C4-2B (cell line): ENCODE results near the gene SEPTIN5.

Experiments
- H3K27ac ChIP-seq: fragments of 450-650 bp; 2 replicates; pipeline ENCODE4 v1.5.1; 2017
- CTCF ChIP-seq: fragments of 450-650 bp; conservative IDR thresholded peaks from 2 replicates; pipeline ENCODE4 v1.5.1; 2017; ENCODE audit warnings: mild to moderate bottlenecking
- ZFX ChIP-seq: fragments of 450-650 bp; IDR thresholded peaks from 2 replicates; pipeline ENCODE4 v1.6.1; 2017

The SEPTIN5 gene

GRCh38 chr22:19668748-19669147, 45.6 kb upstream of the SEPTIN5 start:
- no peak for TF ChIP-seq ZFX
- no peak for TF ChIP-seq CTCF
- no peak overlapping the region for H3K27ac ChIP-seq

- no peak overlapping the region for H3K27ac ChIP-seq
- no peak for TF ChIP-seq ZFX
Observed at GRCh38 chr22:19669570-19669969, 44.7 kb upstream of the SEPTIN5 start.

DNA sequence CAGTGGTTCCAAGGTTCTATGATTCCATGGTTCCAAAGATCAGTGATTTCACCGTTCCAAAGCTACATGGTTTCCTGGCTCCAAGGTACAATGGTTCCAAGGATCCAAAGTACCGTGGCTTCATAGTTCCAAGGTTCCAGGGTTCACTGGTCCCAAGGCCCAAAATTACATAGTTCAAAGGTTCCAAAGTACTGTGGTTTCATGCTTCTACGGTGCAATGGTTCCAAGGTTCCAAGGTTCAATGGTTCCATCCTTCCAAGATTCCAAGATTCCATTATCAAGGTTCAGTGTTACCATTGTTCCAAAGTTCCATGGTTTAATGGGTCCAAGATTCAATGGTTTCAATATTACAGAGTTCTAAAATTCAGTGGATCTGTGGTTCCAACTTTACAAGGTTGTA, 43.0 kb upstream of the SEPTIN5 start:
- TF ChIP-seq ZFX (no peak), CTCF (no peak)
- no peak overlapping the region for H3K27ac ChIP-seq

- no peak for TF ChIP-seq ZFX
- no peak for TF ChIP-seq CTCF
- H3K27ac ChIP-seq = no peak overlapping the region
Observed at GRCh38 chr22:19672054-19672776, 42.1 kb upstream of the SEPTIN5 start.

GRCh38 chr22:19673660-19674059, 40.6 kb upstream of the SEPTIN5 start:
- TF ChIP-seq ZFX (no peak), CTCF (no peak)
- H3K27ac ChIP-seq = no peak overlapping the region

GRCh38 chr22:19674129-19674928, 40.0 kb upstream of the SEPTIN5 start:
- H3K27ac ChIP-seq = no peak overlapping the region

DNA sequence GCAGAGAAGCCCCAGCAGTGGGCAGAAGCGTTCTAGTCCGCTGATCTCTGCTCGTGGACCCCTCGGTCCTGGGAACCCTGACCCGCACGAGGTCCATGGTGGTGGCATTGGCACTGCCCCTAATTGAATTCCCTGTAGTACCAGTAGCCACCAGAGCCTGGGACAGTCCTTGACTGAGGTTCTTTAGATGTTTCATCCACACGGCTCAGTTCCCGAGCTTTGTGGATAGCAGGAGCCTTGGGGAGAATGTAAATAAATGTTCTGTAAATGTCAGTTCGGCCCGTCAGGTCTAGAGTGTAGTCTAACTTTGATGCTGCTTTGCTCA, 39.4 kb upstream of the SEPTIN5 start:
- H3K27ac ChIP-seq = no peak overlapping the region
- TF ChIP-seq CTCF (no peak), ZFX (no peak)

More at GRCh38 chr22:19674129-19674928, 40.0 kb upstream of the SEPTIN5 start:
- TF ChIP-seq CTCF (no peak), ZFX (no peak)
